Neural crest cell (in vitro differentiated cells): ENCODE measurements around the gene IPO13. TPM values are rescaled to one million over a fixed set of nuclear protein-coding genes. Genes with fewer than 3 reads are reported as not detected.
A peak's percentile ranks its signal among the peaks of the same experiment; 100 is the strongest.

Experiments
- DNase-seq: peaks from one replicate; pipeline ENCODE4 v3.0.0; 2021; ENCODE audit warnings: low read depth, mixed read lengths, low spot score
- H3K27ac Mint-ChIP-seq: one replicate; pipeline ENCODE4 v1.8.0; 2021; ENCODE audit warnings: mild to moderate bottlenecking, mixed read lengths; ENCODE audit not compliant: unreplicated experiment
- H3K27me3 Mint-ChIP-seq: 2 replicates; pipeline ENCODE4 v1.8.0; 2021; ENCODE audit warnings: low read depth, mild to moderate bottlenecking, mixed read lengths
- H3K36me3 Mint-ChIP-seq: 2 replicates; pipeline ENCODE4 v1.8.0; 2021; ENCODE audit warnings: low read depth, mild to moderate bottlenecking, mixed read lengths
- H3K4me1 Mint-ChIP-seq: 2 replicates; pipeline ENCODE4 v1.8.0; 2021; ENCODE audit warnings: mixed read lengths
- H3K4me3 Mint-ChIP-seq: one replicate; pipeline ENCODE4 v1.8.0; 2021; ENCODE audit warnings: mild to moderate bottlenecking, mixed read lengths
- H3K9me3 Mint-ChIP-seq: 2 replicates; pipeline ENCODE4 v1.8.0; 2021; ENCODE audit warnings: mixed read lengths
- CTCF ChIP-seq: fragments of 200-600 bp; sonication (generic); conservative IDR thresholded peaks from 2 replicates; pipeline ENCODE4 v1.5.0; 2021; ENCODE audit warnings: antibody characterized with exemption, mild to moderate bottlenecking
- total RNA-seq: library from RNA; stranded (reverse); gene quantifications from 2 replicates; pipeline ENCODE4 v1.2.1, GENCODE V29; 2021

Gene IPO13
- total RNA-seq, 1 donor from 2014 or later, result 44.1 TPM

GRCh38 chr1:43987159-43987902 is 40.6 kb downstream of the IPO13 start:
- H3K27me3 Mint-ChIP-seq, result no peaks in the 10 kb centered on the region
- H3K9me3 Mint-ChIP-seq, result no peaks in the 10 kb centered on the region
- H3K36me3 Mint-ChIP-seq, result peaks cover 4% of the 10 kb centered on the region
- H3K4me1 Mint-ChIP-seq, result peaks cover 16% of the 10 kb centered on the region
- TF ChIP-seq CTCF, result no peak
- peak overlapping the region; percentile 49 for H3K4me3 Mint-ChIP-seq
- no peak overlapping the region for H3K27ac Mint-ChIP-seq
- DNase-seq, result no peak

GRCh38 chr1:43990271-43991199 is 43.8 kb downstream of the IPO13 start:
- Mint-ChIP-seq H3K4me1 (peaks cover 15% of the 10 kb centered on the region), H3K36me3 (no peaks in the 10 kb centered on the region), H3K27ac (no peak overlapping the region), H3K9me3 (no peaks in the 10 kb centered on the region), H3K4me3 (peak overlapping the region; percentile 90), H3K27me3 (peaks cover 4% of the 10 kb centered on the region)
- DNase-seq, result no peak
- TF ChIP-seq CTCF, result no peak

GRCh38 chr1:43991200-43991475 is 44.4 kb downstream of the IPO13 start:
- no peak for DNase-seq
- H3K27ac Mint-ChIP-seq, result no peak overlapping the region
- H3K36me3 Mint-ChIP-seq, result no peaks in the 10 kb centered on the region
- peak overlapping the region; percentile 90 for H3K4me3 Mint-ChIP-seq
- TF ChIP-seq CTCF, result no peak
- H3K4me1 Mint-ChIP-seq, result peaks cover 17% of the 10 kb centered on the region
- peaks cover 4% of the 10 kb centered on the region for H3K27me3 Mint-ChIP-seq
- no peaks in the 10 kb centered on the region for H3K9me3 Mint-ChIP-seq

- DNase-seq, result peak; percentile 56
- H3K9me3 Mint-ChIP-seq, result no peaks in the 10 kb centered on the region
- peak within 1 kb of the TSS; percentile 90 for H3K4me3 Mint-ChIP-seq
- no peak for TF ChIP-seq CTCF
- H3K36me3 Mint-ChIP-seq, result no peaks in the 10 kb centered on the region
- peaks cover 23% of the 10 kb centered on the region for H3K4me1 Mint-ChIP-seq
- H3K27me3 Mint-ChIP-seq, result peaks cover 4% of the 10 kb centered on the region
- H3K27ac Mint-ChIP-seq, result peak within 1 kb of the TSS; percentile 83
These were observed 44.9 kb downstream of the IPO13 start, which contains the start of gene CCDC24 for GRCh38 chr1:43991476-43992231. Gene CCDC24, plus strand, starts transcription at chr1:43991599. Its CDS starts 280 bp downstream, at chr1:43991879.

GRCh38 chr1:43992232-43992995 is 45.7 kb downstream of the IPO13 start:
- Mint-ChIP-seq H3K27me3 (peaks cover 4% of the 10 kb centered on the region), H3K9me3 (no peaks in the 10 kb centered on the region), H3K27ac (peak overlapping the region; percentile 83), H3K4me3 (peak overlapping the region; percentile 89), H3K4me1 (peaks cover 23% of the 10 kb centered on the region), H3K36me3 (no peaks in the 10 kb centered on the region)
- DNase-seq, result no peak
- no peak for TF ChIP-seq CTCF
